Activated CD8-positive, alpha-beta T cell treated with anti-CD3 and anti-CD28 coated beads for 36 hours (primary cell): ENCODE measurements around the gene DPYD. TPM values are rescaled to one million over a fixed set of nuclear protein-coding genes. Genes with fewer than 3 reads are reported as not detected.

Experiments
- ATAC-seq: fragments of 200-7000 bp; cut with Tn5 transposase; one replicate; pipeline ENCODE4 v1.10.0; 2021; ENCODE audit warnings: mild to moderate bottlenecking, moderate library complexity
- CTCF ChIA-PET: fragments of 350-600 bp; sonication (Branson Sonifier 250); formaldehyde crosslinking; loops from one replicate; lab custom pipeline; 2021; ENCODE audit warnings: antibody characterized with exemption; lab: Charles Lee
- POLR2A ChIA-PET: fragments of 350-600 bp; sonication (Branson Sonifier 250); formaldehyde crosslinking; loops from one replicate; lab custom pipeline; 2021; ENCODE audit warnings: antibody characterized with exemption; lab: Charles Lee
- DNase-seq: peaks from one replicate; pipeline ENCODE4 v3.0.0-alpha.2; 2020
- H3K27ac Mint-ChIP-seq: one replicate; pipeline ENCODE4 v1.8.0; 2021; ENCODE audit warnings: mild to moderate bottlenecking, mixed read lengths
- H3K27me3 Mint-ChIP-seq: one replicate; pipeline ENCODE4 v1.8.0; 2021; ENCODE audit warnings: mixed read lengths
- H3K36me3 Mint-ChIP-seq: one replicate; pipeline ENCODE4 v1.8.0; 2021; ENCODE audit warnings: low read depth, mixed read lengths
- H3K4me1 Mint-ChIP-seq: one replicate; pipeline ENCODE4 v1.8.0; 2021; ENCODE audit warnings: low read depth, mixed read lengths
- H3K4me3 Mint-ChIP-seq: one replicate; pipeline ENCODE4 v1.8.0; 2021; ENCODE audit warnings: mild to moderate bottlenecking, moderate library complexity, mixed read lengths
- H3K9me3 Mint-ChIP-seq: one replicate; pipeline ENCODE4 v1.8.0; 2021; ENCODE audit warnings: mixed read lengths
- intact Hi-C: fragments of 100-400 bp; cut with micrococcal nuclease; formaldehyde crosslinking; loops from one replicate; pipeline ENCODE4 v1.10.0; 2022
- total RNA-seq, 2 experiments: library from RNA; stranded (reverse); gene quantifications; one replicate each; pipeline ENCODE4 v1.2.3, GENCODE V29; 2021
- TF ChIP-seq, protein P1 (sequence below): fragments of 200-600 bp; IDR thresholded peaks from one replicate; pipeline ENCODE4 v1.8.0; 2022; ENCODE audit warnings: antibody characterized with exemption, mild to moderate bottlenecking

The DPYD gene
- total RNA-seq, 2 experiments from 2014 or later = 10.7 to 10.8 TPM

DNA sequence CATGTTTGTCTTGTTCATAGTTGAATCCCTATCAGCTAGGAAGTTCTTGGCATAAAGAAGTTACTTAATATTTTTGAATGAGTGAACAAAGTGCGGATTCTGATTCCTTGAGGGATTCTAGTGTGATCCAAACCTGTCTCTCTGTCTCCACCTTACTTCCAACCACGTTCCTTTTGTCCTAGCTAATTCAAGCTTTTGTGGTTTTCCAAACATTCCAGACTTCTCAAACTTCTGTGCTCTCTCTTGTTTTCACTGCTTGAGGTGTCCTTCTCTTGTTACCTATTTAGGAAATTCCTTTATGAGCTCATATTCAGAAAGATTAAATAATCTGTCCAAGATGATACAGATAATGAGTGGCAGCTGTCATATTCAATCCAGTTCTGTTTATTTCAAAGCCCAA is 846.1 kb downstream of the DPYD start:
- H3K27ac Mint-ChIP-seq = no peak overlapping the region
- ATAC-seq (no peak), DNase-seq (no peak)
- H3K27me3 Mint-ChIP-seq = no peaks in the 10 kb centered on the region
- no peaks in the 10 kb centered on the region for H3K9me3 Mint-ChIP-seq
- H3K36me3 Mint-ChIP-seq = peaks cover 3% of the 10 kb centered on the region
- ChIA-PET POLR2A (no interaction called here), CTCF (no interaction called here)
- H3K4me3 Mint-ChIP-seq = no peak overlapping the region
- TF ChIP-seq, protein P1, sequence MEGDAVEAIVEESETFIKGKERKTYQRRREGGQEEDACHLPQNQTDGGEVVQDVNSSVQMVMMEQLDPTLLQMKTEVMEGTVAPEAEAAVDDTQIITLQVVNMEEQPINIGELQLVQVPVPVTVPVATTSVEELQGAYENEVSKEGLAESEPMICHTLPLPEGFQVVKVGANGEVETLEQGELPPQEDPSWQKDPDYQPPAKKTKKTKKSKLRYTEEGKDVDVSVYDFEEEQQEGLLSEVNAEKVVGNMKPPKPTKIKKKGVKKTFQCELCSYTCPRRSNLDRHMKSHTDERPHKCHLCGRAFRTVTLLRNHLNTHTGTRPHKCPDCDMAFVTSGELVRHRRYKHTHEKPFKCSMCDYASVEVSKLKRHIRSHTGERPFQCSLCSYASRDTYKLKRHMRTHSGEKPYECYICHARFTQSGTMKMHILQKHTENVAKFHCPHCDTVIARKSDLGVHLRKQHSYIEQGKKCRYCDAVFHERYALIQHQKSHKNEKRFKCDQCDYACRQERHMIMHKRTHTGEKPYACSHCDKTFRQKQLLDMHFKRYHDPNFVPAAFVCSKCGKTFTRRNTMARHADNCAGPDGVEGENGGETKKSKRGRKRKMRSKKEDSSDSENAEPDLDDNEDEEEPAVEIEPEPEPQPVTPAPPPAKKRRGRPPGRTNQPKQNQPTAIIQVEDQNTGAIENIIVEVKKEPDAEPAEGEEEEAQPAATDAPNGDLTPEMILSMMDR = no peak
- intact Hi-C loops = no loop called here
- no peaks in the 10 kb centered on the region for H3K4me1 Mint-ChIP-seq

DNA sequence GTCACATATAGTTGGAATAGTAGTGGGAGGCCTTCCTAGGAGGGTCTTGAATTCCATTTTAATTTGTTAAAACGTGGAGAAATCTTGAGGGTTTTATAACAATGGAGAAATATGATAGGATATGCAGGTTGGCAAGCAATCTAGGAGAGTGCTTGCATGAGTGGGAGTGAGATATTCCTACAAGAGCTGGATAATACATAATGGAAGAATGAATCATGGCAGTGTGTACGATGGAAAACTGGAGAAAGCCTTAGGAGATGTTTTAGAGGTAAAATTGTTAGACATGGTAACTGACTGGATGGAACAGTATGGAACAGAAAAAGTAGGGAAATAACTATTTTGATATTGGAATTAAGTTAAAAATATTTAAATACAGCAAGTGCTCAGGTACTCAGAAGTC is 846.9 kb downstream of the DPYD start:
- no peak overlapping the region for H3K4me3 Mint-ChIP-seq
- DNase-seq = no peak
- TF ChIP-seq, protein P1 = no peak
- H3K9me3 Mint-ChIP-seq = no peaks in the 10 kb centered on the region
- intact Hi-C loops = no loop called here
- no peaks in the 10 kb centered on the region for H3K36me3 Mint-ChIP-seq
- no peaks in the 10 kb centered on the region for H3K27me3 Mint-ChIP-seq
- H3K4me1 Mint-ChIP-seq = no peaks in the 10 kb centered on the region
- ATAC-seq = no peak
- no peak overlapping the region for H3K27ac Mint-ChIP-seq
- ChIA-PET POLR2A (no interaction called here), CTCF (no interaction called here)

DNA sequence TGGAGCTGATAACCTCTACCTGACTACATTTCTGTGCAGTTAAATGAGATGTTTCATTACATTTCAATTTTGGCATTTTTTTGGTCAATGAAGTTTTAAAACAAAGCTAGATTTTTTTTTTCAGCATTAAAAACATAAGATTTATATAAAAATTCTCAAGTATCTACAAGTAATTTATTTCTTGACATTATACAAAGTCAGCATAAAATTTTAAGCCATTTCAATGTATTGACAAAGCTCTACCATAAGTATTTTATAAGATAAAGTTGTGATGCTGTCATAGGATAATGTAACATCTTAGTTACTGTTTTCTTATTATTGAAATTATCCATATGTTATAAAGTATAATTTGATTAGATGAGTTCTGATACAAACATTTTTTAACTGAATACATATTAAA is 847.7 kb downstream of the DPYD start:
- ChIA-PET POLR2A (no interaction called here), CTCF (no interaction called here)
- DNase-seq = no peak
- TF ChIP-seq, protein P1 = no peak
- Mint-ChIP-seq H3K27ac (no peak overlapping the region), H3K4me3 (no peak overlapping the region), H3K4me1 (no peaks in the 10 kb centered on the region), H3K36me3 (no peaks in the 10 kb centered on the region), H3K9me3 (no peaks in the 10 kb centered on the region), H3K27me3 (no peaks in the 10 kb centered on the region)
- ATAC-seq = no peak
- intact Hi-C loops = no loop called here

DNA sequence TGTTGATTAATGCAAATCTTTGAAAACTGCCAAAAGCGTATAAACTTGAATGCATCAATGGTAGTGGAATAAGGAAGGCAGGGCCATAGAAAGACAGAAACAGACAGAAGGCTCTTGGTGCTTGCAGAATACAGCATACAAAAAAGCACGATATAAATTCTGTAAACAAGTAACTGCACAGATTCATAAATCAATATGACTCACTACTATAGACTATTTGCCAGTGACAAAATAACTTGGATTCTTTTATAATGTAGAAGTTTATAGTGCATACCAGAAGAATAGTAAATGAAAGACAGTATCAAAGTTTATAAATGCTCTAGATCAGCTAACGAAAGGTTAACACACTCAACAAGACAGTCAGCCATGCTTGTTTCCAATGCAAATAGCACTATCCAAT is 849.7 kb downstream of the DPYD start:
- H3K27me3 Mint-ChIP-seq = no peaks in the 10 kb centered on the region
- CTCF ChIA-PET = no interaction called here
- no peaks in the 10 kb centered on the region for H3K9me3 Mint-ChIP-seq
- TF ChIP-seq, protein P1 = no peak
- intact Hi-C loops = no loop called here
- H3K4me3 Mint-ChIP-seq = no peak overlapping the region
- no peak for ATAC-seq
- no peaks in the 10 kb centered on the region for H3K36me3 Mint-ChIP-seq
- no peak for DNase-seq
- H3K27ac Mint-ChIP-seq = no peak overlapping the region
- H3K4me1 Mint-ChIP-seq = no peaks in the 10 kb centered on the region
- POLR2A ChIA-PET = no interaction called here

DNA sequence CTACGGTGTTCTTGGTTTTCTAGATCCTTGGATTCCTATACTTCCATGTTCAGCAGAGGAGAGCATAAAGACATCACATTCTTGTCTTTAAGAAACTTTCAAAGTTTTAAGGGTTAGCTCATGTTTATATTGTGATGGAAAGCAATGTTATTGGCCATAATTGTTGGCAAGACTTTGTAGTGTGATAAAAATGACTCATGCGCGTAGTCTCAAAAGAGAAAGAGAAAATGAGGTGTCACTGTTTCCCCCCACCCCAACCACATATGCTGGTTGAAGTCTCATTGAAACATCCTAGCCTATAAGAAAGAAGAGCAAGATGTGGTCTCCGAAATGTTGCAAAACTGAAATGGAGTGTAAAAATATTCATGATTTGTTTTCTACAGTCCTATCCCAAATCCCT is 850.5 kb downstream of the DPYD start:
- ChIA-PET POLR2A (no interaction called here), CTCF (interaction anchor here (0.7 kb wide), 1 partner anchor 17 kb away, joined by 3 read pairs; no protein-coding TSS in a partner anchor)
- no peaks in the 10 kb centered on the region for H3K27me3 Mint-ChIP-seq
- no peaks in the 10 kb centered on the region for H3K9me3 Mint-ChIP-seq
- no peaks in the 10 kb centered on the region for H3K36me3 Mint-ChIP-seq
- H3K4me1 Mint-ChIP-seq = no peaks in the 10 kb centered on the region
- no peak overlapping the region for H3K27ac Mint-ChIP-seq
- H3K4me3 Mint-ChIP-seq = no peak overlapping the region
- DNase-seq (no peak), ATAC-seq (no peak)
- intact Hi-C loops = no loop called here
- TF ChIP-seq, protein P1 = no peak
